A549 treated with AZD9567 at 1 μM for 4 hours (cell line): Measurements from ENCODE around the gene DPH2. TPM values are rescaled to one million over a fixed set of nuclear protein-coding genes. Genes with fewer than 3 reads are reported as not detected.

Source experiments
- total RNA-seq: library from RNA; stranded (reverse); fragments of 200-300 nt; extraction: Qiagen RNA extraction; gene quantifications from 5 replicates; pipeline ENCODE4 v1.2.3, GENCODE V29; 2022; ENCODE audit not compliant: insufficient read depth

The DPH2 gene, protein sequence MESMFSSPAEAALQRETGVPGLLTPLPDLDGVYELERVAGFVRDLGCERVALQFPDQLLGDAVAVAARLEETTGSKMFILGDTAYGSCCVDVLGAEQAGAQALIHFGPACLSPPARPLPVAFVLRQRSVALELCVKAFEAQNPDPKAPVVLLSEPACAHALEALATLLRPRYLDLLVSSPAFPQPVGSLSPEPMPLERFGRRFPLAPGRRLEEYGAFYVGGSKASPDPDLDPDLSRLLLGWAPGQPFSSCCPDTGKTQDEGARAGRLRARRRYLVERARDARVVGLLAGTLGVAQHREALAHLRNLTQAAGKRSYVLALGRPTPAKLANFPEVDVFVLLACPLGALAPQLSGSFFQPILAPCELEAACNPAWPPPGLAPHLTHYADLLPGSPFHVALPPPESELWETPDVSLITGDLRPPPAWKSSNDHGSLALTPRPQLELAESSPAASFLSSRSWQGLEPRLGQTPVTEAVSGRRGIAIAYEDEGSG
- total RNA-seq: 36.3 to 42.1 TPM (median 41.0 TPM) in 5 replicates

DNA sequence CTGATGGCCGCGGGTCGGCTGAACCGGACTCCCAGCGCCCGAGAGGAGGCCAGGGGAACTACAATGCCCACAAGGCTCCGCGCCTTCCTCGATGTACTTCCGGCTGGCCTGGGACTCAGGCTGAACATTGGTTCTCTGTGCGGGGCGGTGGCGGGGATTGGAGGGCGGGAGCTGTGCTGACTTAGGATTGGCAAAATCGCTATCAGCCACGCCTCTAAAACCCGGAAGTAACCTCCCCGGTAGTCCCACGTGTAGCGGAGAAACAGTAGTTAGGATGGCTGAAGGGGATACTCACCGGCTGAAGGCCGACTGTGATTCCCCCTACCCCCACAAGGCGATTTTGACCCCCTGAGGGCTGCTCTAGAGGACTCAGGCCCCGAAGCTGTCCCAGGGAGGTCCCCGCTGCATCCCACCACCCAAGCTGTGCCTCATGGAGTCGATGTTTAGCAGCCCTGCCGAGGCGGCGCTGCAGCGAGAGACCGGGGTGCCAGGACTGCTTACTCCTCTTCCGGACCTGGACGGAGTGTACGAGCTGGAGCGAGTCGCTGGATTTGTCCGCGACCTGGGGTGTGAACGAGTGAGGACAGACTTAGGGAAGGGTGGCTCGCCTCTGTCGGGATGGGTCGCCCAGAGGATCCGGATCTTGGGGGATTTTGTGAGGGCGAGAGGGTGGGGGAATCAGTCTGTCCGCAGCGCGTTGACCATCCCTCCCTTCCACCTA is at the start of gene DPH2:
TSS of gene DPH2 (plus strand) at position 265 of the 721 bp plus-strand sequence. CDS start at position 431, 166 bp downstream.

DNA sequence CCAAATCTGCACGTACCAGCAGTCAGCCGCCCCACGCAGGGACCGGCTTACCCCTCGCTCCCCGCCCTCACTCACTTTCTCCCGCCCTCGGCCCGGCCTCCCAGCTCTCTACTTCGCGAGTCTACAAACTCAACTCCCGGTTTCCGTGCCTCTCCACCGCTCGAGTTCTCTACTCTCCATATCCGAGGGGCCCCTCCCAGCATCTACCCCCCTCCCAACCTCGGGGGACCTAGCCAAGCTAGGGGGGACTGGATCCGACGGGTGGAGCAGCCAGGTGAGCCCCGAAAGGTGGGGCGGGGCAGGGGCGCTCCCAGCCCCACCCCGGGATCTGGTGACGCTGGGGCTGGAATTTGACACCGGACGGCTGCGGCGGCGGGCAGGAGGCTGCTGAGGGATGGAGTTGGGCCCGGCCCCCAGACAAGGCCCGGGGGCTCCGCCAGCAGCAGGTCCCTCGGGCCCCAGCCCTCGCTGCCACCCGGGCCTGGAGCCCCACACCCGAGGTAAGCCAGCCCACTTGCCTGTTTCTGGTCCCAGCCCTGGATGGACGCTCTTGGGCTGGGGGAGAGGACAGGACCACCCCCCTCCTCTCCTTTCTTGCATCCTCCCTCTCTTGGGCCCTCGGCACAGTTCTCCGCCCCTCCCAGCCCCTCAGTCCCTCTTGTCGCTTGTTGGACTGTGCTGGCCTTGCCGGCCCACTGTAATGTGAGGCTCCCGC is 36.3 kb upstream of the DPH2 start, which contains the start of gene ARTN:
TSS of gene ARTN (plus strand) at position 416 of the 715 bp plus-strand sequence. CDS start 1,856 bp downstream, outside the sequence.

DNA sequence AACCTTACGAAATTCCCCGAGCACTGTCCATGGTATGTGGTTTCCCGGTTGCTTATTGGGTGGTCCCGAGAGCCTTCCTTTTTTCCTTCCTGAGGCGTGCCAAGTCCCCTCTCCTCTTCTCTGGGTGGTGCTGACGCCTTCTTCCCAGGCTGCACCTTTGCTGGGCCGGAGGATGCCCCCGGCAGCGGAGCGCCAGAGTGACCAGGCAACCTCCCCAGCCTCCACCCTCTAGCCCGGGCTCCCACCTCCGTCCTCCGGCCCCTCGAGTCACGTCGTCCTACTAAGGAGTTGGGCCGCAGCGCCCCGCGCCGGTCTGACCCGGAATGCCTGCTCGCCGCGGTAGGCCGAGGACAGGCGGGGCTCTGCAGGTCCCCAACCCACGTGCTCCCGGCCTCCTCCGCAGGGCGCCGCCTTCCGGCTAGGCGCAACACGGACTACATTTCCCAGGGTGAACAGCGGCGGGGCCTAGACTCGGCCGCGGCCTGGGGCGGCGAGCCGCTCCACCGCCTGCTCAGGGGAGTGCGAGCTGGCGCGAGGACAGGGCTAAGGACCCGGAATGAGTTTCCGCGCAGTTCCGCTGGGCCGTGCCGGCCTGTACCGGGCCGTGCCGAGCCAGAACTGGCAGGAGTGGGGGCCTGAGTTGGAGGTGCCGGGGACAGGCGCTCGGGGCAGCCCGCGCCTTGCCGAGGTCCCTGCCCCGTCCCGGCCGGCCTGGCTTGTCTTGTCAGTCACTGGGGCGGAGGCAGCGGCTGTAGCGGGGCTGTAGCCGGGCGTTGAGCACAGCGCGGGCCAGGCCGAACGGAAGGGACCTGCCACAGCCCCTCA is 23.4 kb upstream of the DPH2 start, which contains the start of gene IPO13:
TSS of gene IPO13 (plus strand) at position 715 of the 825 bp plus-strand sequence. CDS start 651 bp downstream, outside the sequence.

DNA sequence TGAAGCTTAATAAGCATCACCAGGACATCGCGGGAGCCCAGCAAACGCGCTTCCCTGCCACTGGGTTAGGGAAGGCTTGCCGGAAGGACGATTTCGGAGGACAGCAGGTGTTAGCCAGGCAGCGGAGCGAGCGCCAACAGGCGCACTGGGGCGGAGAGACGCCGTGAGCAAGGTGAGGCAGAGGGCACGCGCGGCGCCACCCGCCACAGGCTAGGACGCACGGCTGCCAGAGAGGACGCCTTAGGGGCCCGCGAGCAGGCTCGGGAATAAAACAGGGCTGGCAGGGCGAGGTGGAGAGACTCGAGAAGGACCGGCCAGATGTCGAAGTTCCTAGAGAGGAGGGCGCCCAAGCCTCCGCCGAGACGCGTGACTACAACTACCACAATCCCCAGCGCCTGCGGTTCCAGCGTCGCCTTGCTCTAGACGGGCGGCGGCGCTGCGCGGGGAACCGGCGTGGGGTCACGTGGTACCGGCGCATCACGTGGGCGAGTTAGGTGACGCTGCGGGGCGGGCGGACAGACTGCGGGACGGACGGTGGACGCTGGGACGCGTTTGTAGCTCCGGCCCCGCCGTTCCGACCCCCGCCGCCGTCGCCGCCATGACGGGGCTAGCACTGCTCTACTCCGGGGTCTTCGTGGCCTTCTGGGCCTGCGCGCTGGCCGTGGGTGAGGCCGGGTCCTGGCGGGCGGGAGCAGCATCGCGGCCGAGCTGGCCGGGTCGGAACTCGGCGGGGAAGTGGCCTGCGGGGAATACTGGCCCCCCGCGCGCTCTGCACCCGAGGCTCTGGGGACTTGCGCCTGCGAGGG is 4.8 kb downstream of the DPH2 start, which contains the start of gene ATP6V0B:
TSS of gene ATP6V0B (plus strand) at position 518 of the 806 bp plus-strand sequence. CDS start at position 599, 81 bp downstream.

DNA sequence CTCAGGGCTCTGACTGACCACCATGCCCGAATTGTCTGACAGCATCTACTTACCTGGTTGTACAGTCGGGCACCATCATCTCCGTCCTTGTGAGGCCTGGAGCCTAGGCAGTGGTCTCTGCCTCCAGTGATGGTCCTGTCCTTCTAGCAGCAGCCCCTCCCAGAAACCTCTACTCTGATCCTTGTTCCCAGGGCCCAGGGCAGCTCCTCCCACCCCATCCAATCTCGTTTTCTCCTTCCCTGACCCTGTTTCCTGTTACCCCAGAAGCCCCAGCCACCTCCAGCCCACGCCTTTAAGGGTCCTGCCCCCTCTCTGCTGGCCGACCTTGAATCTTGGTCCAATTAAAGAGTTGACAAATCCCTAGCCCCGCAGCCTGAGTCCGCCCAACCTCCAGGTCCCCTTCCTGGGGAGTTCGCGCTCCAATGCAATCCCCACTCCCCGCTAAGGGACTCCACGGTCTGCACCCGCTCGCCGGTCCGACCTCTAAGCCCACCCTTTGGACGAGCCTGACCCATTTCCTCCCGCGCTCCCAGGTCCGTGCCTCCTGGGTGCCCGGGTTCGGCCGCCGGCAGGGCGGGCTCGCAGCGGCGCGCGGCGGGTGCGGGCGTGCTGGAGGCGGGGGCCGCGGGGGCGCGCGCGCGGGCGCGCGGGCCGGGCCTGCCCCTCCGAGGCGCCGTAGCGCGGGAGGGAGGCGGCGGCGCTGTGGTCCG is 8.9 kb downstream of the DPH2 start, which contains the start of gene B4GALT2:
TSS of gene B4GALT2 (plus strand) at position 660 of the 710 bp plus-strand sequence. CDS start 1,951 bp downstream, outside the sequence.

DNA sequence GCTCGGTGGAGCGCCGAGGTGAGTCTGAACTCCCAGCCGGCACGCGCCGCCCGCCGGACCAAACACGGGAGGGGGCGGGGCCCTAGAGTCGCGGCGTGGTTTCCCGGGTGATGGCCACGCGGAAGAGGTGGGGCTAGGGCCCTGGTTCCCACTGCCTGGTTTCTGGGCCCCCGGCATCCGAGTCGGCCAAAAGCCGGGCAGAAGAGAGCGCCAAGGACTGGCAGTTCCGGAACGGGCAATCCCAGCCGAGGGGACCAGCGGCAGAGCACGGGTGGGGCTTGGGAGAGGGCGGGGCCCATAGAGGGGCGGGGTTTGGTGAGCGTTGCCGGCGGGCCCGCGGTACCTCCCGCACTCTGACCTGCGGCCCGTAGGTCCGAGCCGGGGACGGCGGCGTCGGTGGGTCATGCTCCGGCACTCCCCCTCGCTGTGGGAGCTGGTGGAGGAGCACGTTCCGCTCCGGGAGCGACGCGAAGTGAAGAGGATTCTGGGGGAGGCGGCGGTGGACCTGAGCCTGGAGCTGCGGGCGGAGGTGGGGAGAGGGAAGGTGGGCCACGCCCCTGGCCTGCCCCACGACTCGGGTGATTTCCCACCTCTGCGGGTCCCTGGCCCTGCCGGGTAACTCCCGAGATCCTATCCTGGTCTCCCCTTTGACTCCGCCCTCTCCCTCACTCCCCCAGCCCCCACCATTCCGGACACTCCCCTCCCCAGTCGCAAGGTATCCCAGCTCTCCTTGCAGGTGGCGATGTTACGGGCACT is 21.8 kb downstream of the DPH2 start, which contains the start of gene CCDC24:
TSS of gene CCDC24 (plus strand) at position 124 of the 756 bp plus-strand sequence. CDS start at position 404, 280 bp downstream.

Other genes with a start within 250 kb of the DPH2 start
- gene ARTN, start 36.2 kb upstream of the DPH2 start, total RNA-seq: 0.34 to 0.68 TPM (median 0.39 TPM) in 4 of 5 replicates, not detected in the other
- 16.6 to 17.5 TPM (median 16.9 TPM) in 5 replicates for gene IPO13, start 23.1 kb upstream of the DPH2 start, total RNA-seq
- 78.9 to 162 TPM (median 145 TPM) in 5 replicates for gene ATP6V0B, start 5.0 kb downstream of the DPH2 start, total RNA-seq
- gene B4GALT2, start 9.2 kb downstream of the DPH2 start, total RNA-seq: 61.7 to 66.5 TPM (median 65.7 TPM) in 5 replicates
- 2.5 to 9.1 TPM (median 8.4 TPM) in 5 replicates for gene CCDC24, start 21.6 kb downstream of the DPH2 start, total RNA-seq
- gene SLC6A9, start 61.5 kb downstream of the DPH2 start, total RNA-seq: 11.1 to 12.8 TPM (median 12.6 TPM) in 5 replicates
- 0.27 to 2.1 TPM (median 0.35 TPM) in 5 replicates for gene KLF17, start 148.8 kb downstream of the DPH2 start, total RNA-seq
- gene KLF18, start 171.6 kb downstream of the DPH2 start, total RNA-seq: 0.03 TPM in 2 of 5 replicates, not detected in the others
- gene DMAP1, start 243.5 kb downstream of the DPH2 start, total RNA-seq: 16.9 to 20.8 TPM (median 19.7 TPM) in 5 replicates